Measurements from ENCODE around the gene PLEKHA8.

The PLEKHA8 gene

GRCh38 chr7:30150711-30151110, 122.5 kb downstream of the PLEKHA8 start:
- Histone ChIP-seq H3K36me3 (peaks cover 21 to 59% (median 53%) of the 10 kb centered on the region in 3 donors), H3K27me3 (no peaks in the 10 kb centered on the region), H3K27ac (no peak overlapping the region), H3K4me1 (peaks cover 0 to 17% (median 5%) of the 10 kb centered on the region in 4 donors), H3K4me3 (no peak overlapping the region), H3K9me3 (no peaks in the 10 kb centered on the region)
- no peak for DNase-seq
- TF ChIP-seq CTCF (IDR thresholded peaks at IDR 0.05): no peak
- intact Hi-C loops (cut with DNase I; ENCODE audit: low total_unique reads): no loop called here

GRCh38 chr7:30154111-30154587, 125.9 kb downstream of the PLEKHA8 start:
- intact Hi-C loops (cut with DNase I; ENCODE audit: low total_unique reads): no loop called here
- Histone ChIP-seq H3K27me3 (no peaks in the 10 kb centered on the region), H3K27ac (no peak overlapping the region), H3K4me1 (no peaks in the 10 kb centered on the region), H3K4me3 (no peak overlapping the region), H3K9me3 (no peaks in the 10 kb centered on the region), H3K36me3 (peaks cover 25 to 73% (median 68%) of the 10 kb centered on the region in 3 donors)
- no peak for DNase-seq
- no peak for TF ChIP-seq CTCF (IDR thresholded peaks at IDR 0.05)

- no peak overlapping the region for H3K27ac ChIP-seq
- no peaks in the 10 kb centered on the region for H3K27me3 ChIP-seq
- no peak for DNase-seq
- intact Hi-C loops (cut with DNase I; ENCODE audit: low total_unique reads): no loop called here
- no peaks in the 10 kb centered on the region for H3K4me1 ChIP-seq
- no peak for TF ChIP-seq CTCF (IDR thresholded peaks at IDR 0.05)
- no peaks in the 10 kb centered on the region for H3K9me3 ChIP-seq
- peaks cover 24 to 80% (median 66%) of the 10 kb centered on the region in 3 donors for H3K36me3 ChIP-seq
- no peak overlapping the region for H3K4me3 ChIP-seq
Observed at GRCh38 chr7:30155481-30155880, 127.3 kb downstream of the PLEKHA8 start.

GRCh38 chr7:30157204-30157603, 129.0 kb downstream of the PLEKHA8 start:
- Histone ChIP-seq H3K4me1 (no peaks in the 10 kb centered on the region), H3K27ac (no peak overlapping the region), H3K36me3 (peaks cover 11 to 73% (median 55%) of the 10 kb centered on the region in 3 donors), H3K9me3 (no peaks in the 10 kb centered on the region), H3K27me3 (no peaks in the 10 kb centered on the region), H3K4me3 (no peak overlapping the region)
- DNase-seq: no peak
- intact Hi-C loops (cut with DNase I; ENCODE audit: low total_unique reads): no loop called here
- TF ChIP-seq CTCF (IDR thresholded peaks at IDR 0.05): no peak

- Histone ChIP-seq H3K9me3 (no peaks in the 10 kb centered on the region), H3K36me3 (peaks cover 4 to 56% (median 36%) of the 10 kb centered on the region in 3 donors), H3K4me3 (no peak overlapping the region), H3K4me1 (peaks cover 0 to 17% (median 8%) of the 10 kb centered on the region in 4 donors), H3K27ac (no peak overlapping the region), H3K27me3 (no peaks in the 10 kb centered on the region)
- intact Hi-C loops (cut with DNase I; ENCODE audit: low total_unique reads): no loop called here
- DNase-seq: no peak
- TF ChIP-seq CTCF (IDR thresholded peaks at IDR 0.05): no peak
Observed at GRCh38 chr7:30159163-30159562, 131.0 kb downstream of the PLEKHA8 start.

GRCh38 chr7:30159698-30160143, 131.5 kb downstream of the PLEKHA8 start:
- TF ChIP-seq CTCF (IDR thresholded peaks at IDR 0.05): no peak
- peaks cover 0 to 22% (median 8%) of the 10 kb centered on the region in 4 donors for H3K4me1 ChIP-seq
- H3K4me3 ChIP-seq: no peak overlapping the region
- DNase-seq: no peak
- peaks cover 4 to 51% (median 30%) of the 10 kb centered on the region in 3 donors for H3K36me3 ChIP-seq
- H3K27me3 ChIP-seq: no peaks in the 10 kb centered on the region
- H3K27ac ChIP-seq: no peak overlapping the region
- H3K9me3 ChIP-seq: no peaks in the 10 kb centered on the region
- intact Hi-C loops (cut with DNase I; ENCODE audit: low total_unique reads): loop anchor here (5.0 to 10.0 kb wide), 4 partner anchors 125 to 405 kb away; partner anchors contain the start of genes GGCT and ZNRF2
